ENCODE measurements around the gene PPIF. TPM values are rescaled to one million over a fixed set of nuclear protein-coding genes. Genes with fewer than 3 reads are reported as not detected.

The PPIF gene
- total and polyA plus RNA-seq, 4 donors, result 22.2 to 84.3 (median 60.0) TPM

GRCh38 chr10:79298403-79299244 is 48.6 kb upstream of the PPIF start (continued):
- TF ChIP-seq REST (IDR thresholded peaks at IDR 0.05) (no peak), TAF1 (conservative IDR thresholded peaks at IDR 0.05) (no peak), JUND (IDR thresholded peaks at IDR 0.05) (no peak), SP1 (IDR thresholded peaks at IDR 0.05) (no peak), RAD21 (IDR thresholded peaks at IDR 0.05) (no peak), RXRA (IDR thresholded peaks at IDR 0.05) (no peak)

- 91% methylated on average over 13 of the region's 13 CpGs for WGBS
- Histone ChIP-seq H3K27me3 (ENCODE audit: control insufficient read depth in 4 of 4, insufficient read depth in 4 of 4, low read length in 3 of 4) (no peaks in the 10 kb centered on the region), H3K9ac (ENCODE audit: low read depth in 1 of 2, low read length in 2 of 2) (no peak overlapping the region), H3K9me3 (ENCODE audit: control insufficient read depth in 4 of 4, low read length in 3 of 4) (no peaks in the 10 kb centered on the region), H3K27ac (ENCODE audit: low read depth in 1 of 2, low read length in 2 of 2) (no peak overlapping the region), H3K4me3 (ENCODE audit: low read depth in 1 of 3, low read length in 3 of 3) (no peak overlapping the region), H3K36me3 (ENCODE audit: control insufficient read depth in 4 of 4, insufficient read depth in 3 of 4, low read depth in 1 of 4, low read length in 3 of 4) (peaks cover 20 to 76% (median 34%) of the 10 kb centered on the region in 4 donors), H3K4me1 (ENCODE audit: control insufficient read depth in 4 of 4, insufficient read depth in 4 of 4, low read length in 3 of 4) (peaks cover 0 to 15% (median 9%) of the 10 kb centered on the region in 4 donors)
- no peak for DNase-seq (ENCODE audit: low spot score)
- TF ChIP-seq REST (IDR thresholded peaks at IDR 0.05), result no peak
- TF ChIP-seq YY1 (IDR thresholded peaks at IDR 0.05), result no peak
- TF ChIP-seq ZBTB33 (IDR thresholded peaks at IDR 0.05), result no peak
- no peak for TF ChIP-seq FOXA1 (IDR thresholded peaks at IDR 0.05)
- no peak for TF ChIP-seq NR2F2 (IDR thresholded peaks at IDR 0.05)
- TF ChIP-seq HNF4A (conservative IDR thresholded peaks at IDR 0.05), result no peak
- no peak for TF ChIP-seq GABPA (IDR thresholded peaks at IDR 0.05 in 1 of 2, conservative IDR thresholded peaks at IDR 0.05 in 1 of 2)
These were observed 47.6 kb upstream of the PPIF start for GRCh38 chr10:79299397-79300241.
